CD14-positive monocyte (primary cell): ENCODE data around the gene PODXL2. TPM values are rescaled to one million over a fixed set of nuclear protein-coding genes. Genes with fewer than 3 reads are reported as not detected.
A peak's percentile ranks its signal among the peaks of the same experiment; 100 is the strongest.

Experiments used
- DNase-seq, 3 donors: peaks; one replicate each; pipeline ENCODE4 v3.0.0-alpha.2; 2011 to 2022
- H2AFZ ChIP-seq: 2 replicates; pipeline ENCODE4 v1.6.0; 2012; ENCODE audit warnings: mild to moderate bottlenecking, low read depth, low read length, inconsistent platforms; ENCODE audit not compliant: insufficient read depth, poor library complexity, severe bottlenecking
- H3K27ac ChIP-seq, 2 donors: 1 replicate in 1 of 2; 2 replicates in 1 of 2; pipeline ENCODE4 v1.5.1; 2012 to 2013; ENCODE audit warnings: low read length in 2 of 2, control low read depth in 1 of 2, inconsistent platforms in 1 of 2, low read depth in 1 of 2, mild to moderate bottlenecking in 1 of 2
- H3K27me3 ChIP-seq, 2 donors: one replicate each; pipeline versions ENCODE4 v1.6.0 to v1.6.1; 2011 to 2013; ENCODE audit warnings: low read length in 2 of 2; ENCODE audit not compliant: control insufficient read depth in 2 of 2, insufficient read depth in 2 of 2
- H3K36me3 ChIP-seq, 2 donors: replicated peaks in 1 of 2; 1 replicate in 1 of 2; 2 replicates in 1 of 2; pipeline versions ENCODE4 v1.5.1 to v1.6.1; 2012 to 2013; ENCODE audit warnings: low read length in 2 of 2, control low read depth in 1 of 2, inconsistent platforms in 1 of 2, mild to moderate bottlenecking in 1 of 2; ENCODE audit not compliant: insufficient read depth in 2 of 2, control insufficient read depth in 1 of 2
- H3K4me1 ChIP-seq, 2 donors: 1 replicate in 1 of 2; 2 replicates in 1 of 2; pipeline versions ENCODE4 v1.5.1 to v1.6.1; 2012 to 2013; ENCODE audit warnings: low read length in 2 of 2, control low read depth in 1 of 2, inconsistent platforms in 1 of 2, mild to moderate bottlenecking in 1 of 2, moderate library complexity in 1 of 2; ENCODE audit not compliant: insufficient read depth in 2 of 2, control insufficient read depth in 1 of 2
- H3K4me2 ChIP-seq: replicated peaks from 2 replicates; pipeline ENCODE3; 2012; ENCODE audit warnings: low read length, moderate library complexity, mild to moderate bottlenecking; ENCODE audit not compliant: poor library complexity, severe bottlenecking; ENCODE audit errors: extremely low read depth
- H3K4me3 ChIP-seq, 3 experiments: fragments of 200-600 bp in 1 of 3; sonication (generic) in 1 of 3; replicated peaks in 1 of 3; 1 replicate in 2 of 3; 2 replicates in 1 of 3; pipeline ENCODE4 v1.5.1; 2011 to 2013; ENCODE audit warnings: low read length in 3 of 3, mild to moderate bottlenecking in 3 of 3, control low read depth in 2 of 3, low read depth in 2 of 3, inconsistent platforms in 1 of 3, moderate library complexity in 1 of 3
- H3K79me2 ChIP-seq: 2 replicates; pipeline ENCODE4 v1.6.0; 2012; ENCODE audit warnings: mild to moderate bottlenecking, control low read depth, inconsistent platforms, low read length, moderate library complexity; ENCODE audit not compliant: insufficient read depth
- H3K9ac ChIP-seq: 2 replicates; pipeline ENCODE4 v1.6.0; 2017; ENCODE audit warnings: low read length, mild to moderate bottlenecking; ENCODE audit not compliant: insufficient read depth, poor library complexity, severe bottlenecking
- H3K9me3 ChIP-seq, 2 donors: replicated peaks in 1 of 2; 1 replicate in 1 of 2; 2 replicates in 1 of 2; pipeline versions ENCODE4 v1.5.1 to v1.6.1; 2012 to 2013; ENCODE audit warnings: low read length in 2 of 2, control low read depth in 1 of 2; ENCODE audit not compliant: control insufficient read depth in 1 of 2, insufficient read depth in 1 of 2
- H4K20me1 ChIP-seq: 2 replicates; pipeline ENCODE4 v1.6.0; 2012; ENCODE audit warnings: mild to moderate bottlenecking, low read length, control low read depth, moderate library complexity; ENCODE audit not compliant: insufficient read depth
- H3K27ac Mint-ChIP-seq, 7 donors: one replicate each; pipeline ENCODE4 v1.8.0; 2020; ENCODE audit warnings: mild to moderate bottlenecking in 7 of 7, mixed read lengths in 7 of 7, moderate library complexity in 6 of 7, inconsistent platforms in 2 of 7
- H3K27me3 Mint-ChIP-seq, 3 donors: one replicate each; pipeline ENCODE4 v1.8.0; 2021 to 2022; ENCODE audit warnings: low read depth in 3 of 3, mild to moderate bottlenecking in 3 of 3, mixed read lengths in 3 of 3, moderate library complexity in 3 of 3, inconsistent platforms in 1 of 3
- H3K36me3 Mint-ChIP-seq, 2 donors: one replicate each; pipeline ENCODE4 v1.8.0; 2020; ENCODE audit warnings: mixed read lengths in 2 of 2, inconsistent platforms in 1 of 2, mild to moderate bottlenecking in 1 of 2
- H3K4me1 Mint-ChIP-seq: one replicate; pipeline ENCODE4 v1.8.0; 2020; ENCODE audit warnings: mild to moderate bottlenecking, mixed read lengths
- H3K4me3 Mint-ChIP-seq, 2 donors: one replicate each; pipeline ENCODE4 v1.8.0; 2020; ENCODE audit warnings: mild to moderate bottlenecking in 2 of 2, mixed read lengths in 2 of 2, moderate library complexity in 1 of 2
- H3K9me3 Mint-ChIP-seq, 7 donors: one replicate each; pipeline ENCODE4 v1.8.0; 2020 to 2022; ENCODE audit warnings: mixed read lengths in 7 of 7, mild to moderate bottlenecking in 6 of 7, moderate library complexity in 6 of 7, inconsistent platforms in 2 of 7
- CTCF ChIP-seq: fragments of 200-600 bp; IDR thresholded peaks from one replicate; pipeline ENCODE4 v1.8.0; 2022; ENCODE audit warnings: antibody characterized with exemption, mild to moderate bottlenecking
- WGBS: methylation state at CpG from one replicate; pipeline ENCODE4 v1.1.5; 2013; ENCODE audit warnings: missing lambda C conversion rate; ENCODE audit not compliant: insufficient coverage; 5-methylcytosine and 5-hydroxymethylcytosine counted together
- intact Hi-C, 2 donors: fragments of 100-400 bp; cut with micrococcal nuclease; formaldehyde crosslinking; loops; one replicate each; pipeline versions ENCODE4 v1.15.0 to v1.15.1; 2023
- polyA plus RNA-seq, 3 donors: library from polyadenylated mRNA; depleted of rRNA in 1 of 3; unstranded in 2 of 3; stranded (reverse) in 1 of 3; fragments of 300-500 nt in 2 of 3; fragments of >200 nt in 1 of 3; fragmentation: Illumina TruSeq in 2 of 3; gene quantifications; 1 replicate in 2 of 3; 2 replicates in 1 of 3; pipeline ENCODE4 v1.2.3, GENCODE V29; 2012 to 2021

The PODXL2 gene
- polyA plus RNA-seq, 3 donors = 0.33 to 0.64 (median 0.43) TPM

GRCh38 chr3:127691489-127691888 lies 62.5 kb downstream of the PODXL2 start:
- Histone ChIP-seq H3K4me1 (peaks cover 2 to 3% of the 10 kb centered on the region in 2 donors), H3K27me3 (no peaks in the 10 kb centered on the region), H3K4me2 (no peak overlapping the region), H3K9ac (no peak overlapping the region), H3K4me3 (no peak overlapping the region), H3K36me3 (no peaks in the 10 kb centered on the region), H3K9me3 (no peaks in the 10 kb centered on the region), H4K20me1 (no peaks in the 10 kb centered on the region), H3K27ac (no peak overlapping the region), H3K79me2 (no peaks in the 10 kb centered on the region), H2AFZ (no peak overlapping the region)
- Mint-ChIP-seq H3K27ac (peak overlapping the region in 2 of 7 donors; percentile 2 to 70), H3K27me3 (peaks cover 0 to 1% (median 1%) of the 10 kb centered on the region in 3 donors), H3K9me3 (no peaks in the 10 kb centered on the region), H3K36me3 (no peaks in the 10 kb centered on the region), H3K4me3 (no peak overlapping the region), H3K4me1 (peaks cover 6% of the 10 kb centered on the region)
- intact Hi-C loops = loop anchor here in 1 of 2 donors (5.0 kb wide), 1 partner anchor 131 kb away; the partner anchor contains the start of gene MGLL
- 73% methylated on average over 3 of the region's 8 CpGs for WGBS
- no peak for TF ChIP-seq CTCF
- DNase-seq = no peak

- Mint-ChIP-seq H3K4me1 (peaks cover 11% of the 10 kb centered on the region), H3K27ac (peak overlapping the region in 1 of 7 donors; percentile 7), H3K36me3 (no peaks in the 10 kb centered on the region), H3K9me3 (no peaks in the 10 kb centered on the region), H3K4me3 (no peak overlapping the region), H3K27me3 (peaks cover 0 to 1% (median 1%) of the 10 kb centered on the region in 3 donors)
- peaks cover 7 to 8% of the 10 kb centered on the region in 2 donors for H3K4me1 ChIP-seq
- H3K4me3 ChIP-seq = no peak overlapping the region
- H3K27ac ChIP-seq = no peak overlapping the region
- no peak for DNase-seq
- no peaks in the 10 kb centered on the region for H3K27me3 ChIP-seq
- no peaks in the 10 kb centered on the region for H3K79me2 ChIP-seq
- H3K36me3 ChIP-seq = no peaks in the 10 kb centered on the region
- no peaks in the 10 kb centered on the region for H4K20me1 ChIP-seq
- H2AFZ ChIP-seq = no peak overlapping the region
- intact Hi-C loops = loop anchor here in 1 of 2 donors (5.0 kb wide), 1 partner anchor 130 kb away; the partner anchor contains the start of gene MGLL
- no peak overlapping the region for H3K4me2 ChIP-seq
- H3K9me3 ChIP-seq = no peaks in the 10 kb centered on the region
- no peak for TF ChIP-seq CTCF
- H3K9ac ChIP-seq = no peak overlapping the region
- 94% methylated on average over 6 of the region's 6 CpGs for WGBS
These were observed 63.0 kb downstream of the PODXL2 start for GRCh38 chr3:127691974-127692373.
